Smooth muscle cell (in vitro differentiated cells): Measurements from ENCODE around the gene ZNF81. TPM values are rescaled to one million over a fixed set of nuclear protein-coding genes. Genes with fewer than 3 reads are reported as not detected.

ENCODE experiments used
- DNase-seq: peaks from one replicate; lab custom pipeline; 2025; ENCODE audit not compliant: unreplicated experiment; lab: John Stamatoyannopoulos, UW
- H2AFZ ChIP-seq: fragments of 200-600 bp; sonication (generic); 2 replicates; pipeline ENCODE4 v1.6.0; 2016; ENCODE audit warnings: antibody characterized with exemption, low read depth, mild to moderate bottlenecking
- H3F3A ChIP-seq: fragments of 200-600 bp; sonication (generic); 2 replicates; pipeline ENCODE4 v1.6.0; 2017; ENCODE audit warnings: antibody characterized with exemption, low read depth
- H3K27ac ChIP-seq: fragments of 200-600 bp; sonication (generic); 2 replicates; pipeline ENCODE4 v1.5.1; 2016; ENCODE audit warnings: low read depth, mild to moderate bottlenecking
- H3K27me3 ChIP-seq: fragments of 200-600 bp; sonication (generic); 2 replicates; pipeline ENCODE4 v1.6.1; 2016; ENCODE audit warnings: low read depth, mild to moderate bottlenecking
- H3K36me3 ChIP-seq: fragments of 200-600 bp; sonication (generic); 2 replicates; pipeline ENCODE4 v1.5.1; 2016; ENCODE audit warnings: low read depth
- H3K4me1 ChIP-seq: fragments of 200-600 bp; sonication (generic); 2 replicates; pipeline ENCODE4 v1.5.1; 2016; ENCODE audit warnings: low read depth
- H3K4me2 ChIP-seq: fragments of 200-600 bp; sonication (generic); 2 replicates; pipeline ENCODE4 v1.6.0; 2016; ENCODE audit warnings: mild to moderate bottlenecking
- H3K4me3 ChIP-seq: fragments of 200-600 bp; sonication (generic); 2 replicates; pipeline ENCODE4 v1.5.1; 2016; ENCODE audit warnings: mild to moderate bottlenecking
- H3K79me2 ChIP-seq: fragments of 200-600 bp; sonication (generic); 2 replicates; pipeline ENCODE4 v1.6.0; 2016; ENCODE audit warnings: low read depth, mild to moderate bottlenecking
- H3K9ac ChIP-seq: fragments of 200-600 bp; sonication (generic); 2 replicates; pipeline ENCODE4 v1.6.0; 2016; ENCODE audit warnings: low read depth
- H3K9me3 ChIP-seq: fragments of 200-600 bp; sonication (generic); replicated peaks from 2 replicates; pipeline ENCODE4 v1.5.1; 2016; ENCODE audit warnings: low read depth
- H4K20me1 ChIP-seq: fragments of 200-600 bp; sonication (generic); 2 replicates; pipeline ENCODE4 v1.6.0; 2016; ENCODE audit warnings: low read depth
- WGBS: methylation state at CpG from one replicate; pipeline ENCODE4 v1.1.7; 2016; ENCODE audit warnings: low lambda C conversion rate; 5-methylcytosine and 5-hydroxymethylcytosine counted together
- polyA plus RNA-seq: library from polyadenylated mRNA; unstranded; fragments of >200 nt; fragmentation: Nextera tagmentation; extraction: Ambion mirVana; gene quantifications from 2 replicates; pipeline ENCODE4 v1.2.1, GENCODE V29; 2016
- total RNA-seq: library from RNA; depleted of rRNA; stranded (reverse); fragments of >200 nt; gene quantifications from 2 replicates; pipeline ENCODE4 v1.2.3, GENCODE V29; 2014
- TF ChIP-seq, protein P1 (sequence below): fragments of 200-600 bp; sonication (generic); IDR thresholded peaks from 2 replicates; pipeline ENCODE4 v1.5.1; 2017; ENCODE audit warnings: borderline replicate concordance, mild to moderate bottlenecking, antibody characterized with exemption; ENCODE audit not compliant: insufficient read depth, poor library complexity, severe bottlenecking

ZNF81 gene
- total and polyA plus RNA-seq, 2 experiments from 2014 or later: 4.6 to 4.8 TPM

- WGBS: 88% methylated on average over 6 of the region's 6 CpGs
- Histone ChIP-seq H3K79me2 (no peaks in the 10 kb centered on the region), H3K9ac (no peak overlapping the region), H3K4me2 (no peak overlapping the region), H3K4me1 (no peaks in the 10 kb centered on the region), H4K20me1 (no peaks in the 10 kb centered on the region), H3K36me3 (no peaks in the 10 kb centered on the region), H3K27me3 (no peaks in the 10 kb centered on the region), H3K27ac (no peak overlapping the region), H3K9me3 (peaks cover 4% of the 10 kb centered on the region), H2AFZ (no peak overlapping the region), H3F3A (no peaks in the 10 kb centered on the region), H3K4me3 (no peak overlapping the region)
- no peak for DNase-seq
- TF ChIP-seq, protein P1, sequence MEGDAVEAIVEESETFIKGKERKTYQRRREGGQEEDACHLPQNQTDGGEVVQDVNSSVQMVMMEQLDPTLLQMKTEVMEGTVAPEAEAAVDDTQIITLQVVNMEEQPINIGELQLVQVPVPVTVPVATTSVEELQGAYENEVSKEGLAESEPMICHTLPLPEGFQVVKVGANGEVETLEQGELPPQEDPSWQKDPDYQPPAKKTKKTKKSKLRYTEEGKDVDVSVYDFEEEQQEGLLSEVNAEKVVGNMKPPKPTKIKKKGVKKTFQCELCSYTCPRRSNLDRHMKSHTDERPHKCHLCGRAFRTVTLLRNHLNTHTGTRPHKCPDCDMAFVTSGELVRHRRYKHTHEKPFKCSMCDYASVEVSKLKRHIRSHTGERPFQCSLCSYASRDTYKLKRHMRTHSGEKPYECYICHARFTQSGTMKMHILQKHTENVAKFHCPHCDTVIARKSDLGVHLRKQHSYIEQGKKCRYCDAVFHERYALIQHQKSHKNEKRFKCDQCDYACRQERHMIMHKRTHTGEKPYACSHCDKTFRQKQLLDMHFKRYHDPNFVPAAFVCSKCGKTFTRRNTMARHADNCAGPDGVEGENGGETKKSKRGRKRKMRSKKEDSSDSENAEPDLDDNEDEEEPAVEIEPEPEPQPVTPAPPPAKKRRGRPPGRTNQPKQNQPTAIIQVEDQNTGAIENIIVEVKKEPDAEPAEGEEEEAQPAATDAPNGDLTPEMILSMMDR: no peak
Observed at GRCh38 chrX:47877327-47877726, 40.6 kb downstream of the ZNF81 start.

DNA sequence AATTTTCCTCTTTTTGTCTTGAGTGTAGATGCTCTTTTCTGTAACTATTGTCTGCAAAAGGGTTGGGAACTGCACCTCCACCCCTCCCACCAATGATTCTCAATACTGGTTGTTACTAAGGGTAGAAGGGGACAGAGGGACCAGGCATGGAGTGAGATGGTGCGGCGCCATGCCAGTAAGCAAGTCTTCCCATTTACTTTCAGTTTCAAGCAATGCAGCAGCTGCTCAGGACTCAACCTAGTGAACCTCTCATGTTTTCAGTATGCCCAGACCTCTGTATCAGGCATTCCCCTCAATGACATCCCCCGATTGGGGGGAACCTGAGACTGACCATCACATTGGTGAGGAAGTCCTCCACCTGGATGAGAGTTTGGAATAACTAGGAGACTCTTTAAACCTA, 41.5 kb downstream of the ZNF81 start:
- H3K9me3 ChIP-seq: peaks cover 4% of the 10 kb centered on the region
- H3F3A ChIP-seq: no peaks in the 10 kb centered on the region
- H4K20me1 ChIP-seq: no peaks in the 10 kb centered on the region
- no peak overlapping the region for H3K4me3 ChIP-seq
- no peak overlapping the region for H3K4me2 ChIP-seq
- H3K79me2 ChIP-seq: no peaks in the 10 kb centered on the region
- DNase-seq: no peak
- H3K27ac ChIP-seq: no peak overlapping the region
- H3K27me3 ChIP-seq: no peaks in the 10 kb centered on the region
- H3K4me1 ChIP-seq: no peaks in the 10 kb centered on the region
- no peak overlapping the region for H2AFZ ChIP-seq
- 87% methylated on average over 3 of the region's 3 CpGs for WGBS
- H3K9ac ChIP-seq: no peak overlapping the region
- TF ChIP-seq, protein P1: no peak
- no peaks in the 10 kb centered on the region for H3K36me3 ChIP-seq

GRCh38 chrX:47879463-47879862, 42.8 kb downstream of the ZNF81 start:
- Histone ChIP-seq H3K9ac (no peak overlapping the region), H3F3A (no peaks in the 10 kb centered on the region), H4K20me1 (no peaks in the 10 kb centered on the region), H2AFZ (no peak overlapping the region), H3K79me2 (no peaks in the 10 kb centered on the region), H3K27me3 (no peaks in the 10 kb centered on the region), H3K4me3 (no peak overlapping the region), H3K4me1 (no peaks in the 10 kb centered on the region), H3K9me3 (peaks cover 4% of the 10 kb centered on the region), H3K36me3 (no peaks in the 10 kb centered on the region), H3K4me2 (no peak overlapping the region), H3K27ac (no peak overlapping the region)
- 73% methylated on average over 2 of the region's 2 CpGs for WGBS
- DNase-seq: no peak
- TF ChIP-seq, protein P1: no peak

GRCh38 chrX:47880927-47881326, 44.2 kb downstream of the ZNF81 start:
- Histone ChIP-seq H3F3A (no peaks in the 10 kb centered on the region), H3K4me2 (no peak overlapping the region), H3K27ac (no peak overlapping the region), H3K79me2 (no peaks in the 10 kb centered on the region), H3K4me3 (no peak overlapping the region), H3K36me3 (no peaks in the 10 kb centered on the region), H2AFZ (no peak overlapping the region), H3K9me3 (peaks cover 4% of the 10 kb centered on the region), H3K9ac (no peak overlapping the region), H3K4me1 (no peaks in the 10 kb centered on the region), H4K20me1 (no peaks in the 10 kb centered on the region), H3K27me3 (no peaks in the 10 kb centered on the region)
- DNase-seq: no peak
- 73% methylated on average over 1 of the region's 1 CpG for WGBS
- TF ChIP-seq, protein P1: no peak
